Activated CD4-positive, alpha-beta T cell treated with anti-CD3 and anti-CD28 coated beads, Interleukin-2, Interleukin-6, amounts not matched to agents 100 ng/mL and 50 ng/mL, durations not matched to agents 16 hours and 8 hours (primary cell): Measurements from ENCODE around the gene UVRAG.
A peak's percentile ranks its signal among the peaks of the same experiment; 100 is the strongest.

Experiments used
- DNase-seq: peaks from one replicate; pipeline ENCODE4 v3.0.0-alpha.2; 2020

UVRAG gene

GRCh38 chr11:75814677-75815344 lies at the start of gene UVRAG:
TSS of gene UVRAG (plus strand) at chr11:75815210. CDS start at chr11:75815408, 198 bp downstream.
- peak; percentile 99 for DNase-seq

- peak; percentile 21 for DNase-seq
Measured at GRCh38 chr11:75766443-75767227, 48.4 kb upstream of the UVRAG start.

- no peak for DNase-seq
Measured at GRCh38 chr11:75767228-75767572, 47.8 kb upstream of the UVRAG start.

GRCh38 chr11:75767793-75768111 lies 47.3 kb upstream of the UVRAG start:
- no peak for DNase-seq

GRCh38 chr11:75768112-75768908 lies 46.7 kb upstream of the UVRAG start, which contains the start of gene DGAT2:
TSS of gene DGAT2 (plus strand) at chr11:75768778. CDS start at chr11:75768992, 214 bp downstream.
- DNase-seq, result peak; percentile 80

- no peak for DNase-seq
Measured at GRCh38 chr11:75768909-75769771, 45.9 kb upstream of the UVRAG start.

- DNase-seq, result no peak
Measured at GRCh38 chr11:75770102-75770501, 44.9 kb upstream of the UVRAG start.

GRCh38 chr11:75771646-75772410 lies 43.2 kb upstream of the UVRAG start:
- no peak for DNase-seq

GRCh38 chr11:75773595-75774353 lies 41.2 kb upstream of the UVRAG start:
- DNase-seq, result peak; percentile 80

GRCh38 chr11:75775056-75775455 lies 40.0 kb upstream of the UVRAG start:
- DNase-seq, result no peak

GRCh38 chr11:75776546-75776945 lies 38.5 kb upstream of the UVRAG start:
- no peak for DNase-seq

- peak; percentile 49 for DNase-seq
Measured at GRCh38 chr11:75777461-75778110, 37.4 kb upstream of the UVRAG start.

GRCh38 chr11:75778962-75779361 lies 36.0 kb upstream of the UVRAG start:
- DNase-seq, result no peak

GRCh38 chr11:75779960-75780359 lies 35.0 kb upstream of the UVRAG start:
- DNase-seq, result peak; percentile 7

GRCh38 chr11:75780888-75781287 lies 34.1 kb upstream of the UVRAG start:
- no peak for DNase-seq

- no peak for DNase-seq
Measured at GRCh38 chr11:75781296-75781695, 33.7 kb upstream of the UVRAG start.

- DNase-seq, result no peak
Measured at GRCh38 chr11:75781831-75782230, 33.2 kb upstream of the UVRAG start.

GRCh38 chr11:75782540-75783263 lies 32.3 kb upstream of the UVRAG start:
- DNase-seq, result no peak

GRCh38 chr11:75783416-75784084 lies 31.5 kb upstream of the UVRAG start:
- no peak for DNase-seq
